Stimulated activated CD4-positive, alpha-beta T cell treated with anti-CD3 and anti-CD28 coated beads, Interleukin-4, amount 100 ng/mL, for 4 hours (primary cell): ENCODE measurements around the gene CRYL1.

ENCODE experiments used
- DNase-seq, 2 experiments: peaks; one replicate each; pipeline ENCODE4 v3.0.0-alpha.2; 2020

Gene CRYL1

GRCh38 chr13:20416223-20416745, 109.4 kb downstream of the CRYL1 start:
- no peak for DNase-seq

- no peak for DNase-seq
Measured at GRCh38 chr13:20415694-20416107, 110.0 kb downstream of the CRYL1 start.

GRCh38 chr13:20415306-20415679, 110.4 kb downstream of the CRYL1 start:
- DNase-seq = no peak

GRCh38 chr13:20414546-20415305, 110.9 kb downstream of the CRYL1 start:
- no peak for DNase-seq

- peak; percentile 17 to 19 for DNase-seq
Measured at GRCh38 chr13:20412691-20413355, 112.8 kb downstream of the CRYL1 start.

GRCh38 chr13:20411638-20412342, 113.9 kb downstream of the CRYL1 start:
- DNase-seq = peak; percentile 17 to 36

- no peak for DNase-seq
Measured at GRCh38 chr13:20410726-20411125, 114.9 kb downstream of the CRYL1 start.

GRCh38 chr13:20408181-20408580, 117.5 kb downstream of the CRYL1 start:
- no peak for DNase-seq

GRCh38 chr13:20407759-20408158, 117.9 kb downstream of the CRYL1 start:
- no peak for DNase-seq

GRCh38 chr13:20405691-20406090, 120.0 kb downstream of the CRYL1 start:
- DNase-seq = no peak

GRCh38 chr13:20404488-20405222, 121.0 kb downstream of the CRYL1 start:
- no peak for DNase-seq

GRCh38 chr13:20403826-20404225, 121.8 kb downstream of the CRYL1 start:
- DNase-seq = no peak

GRCh38 chr13:20402881-20403280, 122.8 kb downstream of the CRYL1 start:
- no peak for DNase-seq

- DNase-seq = no peak
Measured at GRCh38 chr13:20401931-20402856, 123.5 kb downstream of the CRYL1 start.

- DNase-seq = no peak
Measured at GRCh38 chr13:20401531-20401930, 124.1 kb downstream of the CRYL1 start.

GRCh38 chr13:20400774-20401173, 124.9 kb downstream of the CRYL1 start:
- no peak for DNase-seq

- no peak for DNase-seq
Measured at GRCh38 chr13:20399961-20400360, 125.7 kb downstream of the CRYL1 start.

- DNase-seq = no peak
Measured at GRCh38 chr13:20399515-20399914, 126.1 kb downstream of the CRYL1 start.

- no peak for DNase-seq
Measured at GRCh38 chr13:20398459-20398858, 127.2 kb downstream of the CRYL1 start.

GRCh38 chr13:20397896-20398295, 127.8 kb downstream of the CRYL1 start:
- DNase-seq = no peak

GRCh38 chr13:20395061-20395916, 130.4 kb downstream of the CRYL1 start:
- DNase-seq = no peak
